HepG2 (cell line): Measurements from ENCODE around the gene KRTAP3-3. TPM values are rescaled to one million over a fixed set of nuclear protein-coding genes. Genes with fewer than 3 reads are reported as not detected.

Experiments used
- ARNT2 ChIP-seq: sonication (generic); formaldehyde crosslinking; IDR thresholded peaks from 2 replicates; pipeline ENCODE4 v1.8.0; 2022; ENCODE audit warnings: mild to moderate bottlenecking, low read depth, missing genetic modification reagents, moderate library complexity
- ELF3 ChIP-seq: IDR thresholded peaks from 2 replicates; pipeline ENCODE4 v1.6.1; 2016; ENCODE audit warnings: missing genetic modification reagents, missing compliant biosample characterization
- FIP1L1 ChIP-seq: fragments of 200-400 bp; formaldehyde crosslinking; IDR thresholded peaks from 2 replicates; pipeline ENCODE4 v1.6.1; 2018; ENCODE audit warnings: low read depth, mild to moderate bottlenecking, low read length, moderate library complexity, borderline replicate concordance; ENCODE audit not compliant: insufficient read depth
- FOXJ3 ChIP-seq: sonication (generic); formaldehyde crosslinking; IDR thresholded peaks from 2 replicates; pipeline ENCODE4 v1.4.0; 2020; ENCODE audit warnings: missing genetic modification reagents, mild to moderate bottlenecking, borderline replicate concordance
- MYPOP ChIP-seq: sonication (generic); formaldehyde crosslinking; IDR thresholded peaks from 2 replicates; pipeline ENCODE4 v1.8.1; 2023; ENCODE audit warnings: mild to moderate bottlenecking, moderate library complexity, missing genetic modification reagents
- NFIC ChIP-seq: IDR thresholded peaks from 2 replicates; pipeline ENCODE4 v1.6.1; 2012; ENCODE audit warnings: mild to moderate bottlenecking, low read length, inconsistent platforms
- NKX3-1 ChIP-seq: sonication (generic); formaldehyde crosslinking; IDR thresholded peaks from 2 replicates; pipeline ENCODE4 v1.5.0; 2020; ENCODE audit warnings: missing genetic modification reagents
- TCF12 ChIP-seq, 2 experiments: fragments of 450-650 bp in 1 of 2; sonication (generic) in 1 of 2; formaldehyde crosslinking in 1 of 2; IDR thresholded peaks; 2 replicates each; pipeline versions ENCODE4 v1.6.1 to v1.8.0; 2017 to 2022; ENCODE audit warnings: antibody characterized with exemption in 1 of 2, mild to moderate bottlenecking in 1 of 2, missing genetic modification reagents in 1 of 2, moderate library complexity in 1 of 2
- TEF ChIP-seq: sonication (generic); formaldehyde crosslinking; IDR thresholded peaks from 2 replicates; pipeline ENCODE4 v1.5.0; 2020; ENCODE audit warnings: missing genetic modification reagents
- TOPORS ChIP-seq: sonication (generic); formaldehyde crosslinking; IDR thresholded peaks from 2 replicates; pipeline ENCODE4 v1.8.0; 2023; ENCODE audit warnings: mild to moderate bottlenecking, missing genetic modification reagents
- U2AF1 ChIP-seq: fragments of 200-400 bp; formaldehyde crosslinking; optimal IDR thresholded peaks from 2 replicates; pipeline ENCODE3; 2017; ENCODE audit warnings: mild to moderate bottlenecking, low read depth, low read length
- ZNF235 ChIP-seq: sonication (generic); formaldehyde crosslinking; IDR thresholded peaks from 2 replicates; pipeline ENCODE4 v1.8.1; 2023; ENCODE audit warnings: mild to moderate bottlenecking, missing genetic modification reagents, borderline replicate concordance
- ZNF407 ChIP-seq: sonication (generic); formaldehyde crosslinking; IDR thresholded peaks from one replicate; pipeline ENCODE4 v1.5.1; 2020; ENCODE audit warnings: mild to moderate bottlenecking, missing genetic modification reagents; ENCODE audit errors: not compliant biosample characterization
- polyA plus RNA-seq, 8 experiments: library from polyadenylated mRNA; depleted of rRNA in 3 of 8; stranded (reverse) in 7 of 8; unstranded in 1 of 8; fragments of >200 nt; fragmentation: Illumina TruSeq in 4 of 8; extraction: Trizol in 4 of 8; gene quantifications; 2 replicates each; pipeline versions ENCODE4 v1.2.1 to v1.2.3, GENCODE V29; 2011 to 2016; ENCODE audit warnings: low read depth in 4 of 8, missing spikeins in 1 of 8, mixed read lengths in 1 of 8; ENCODE audit not compliant: insufficient read depth in 1 of 8
- total RNA-seq, 5 experiments: library from RNA; depleted of rRNA; stranded (reverse); fragments of >200 nt; fragmentation: Illumina TruSeq; extraction: Trizol; gene quantifications; 2 replicates each; pipeline ENCODE4 v1.2.3, GENCODE V29; 2016; ENCODE audit warnings: low read depth in 1 of 5

Gene KRTAP3-3
- total and polyA plus RNA-seq, 2 of the 13 experiments (the other 11 are each of a cell fraction or from before 2014, with no cell fraction given), result not detected

- TF ChIP-seq ZNF235 (CRISPR knock-in tag), result no peak
- TF ChIP-seq TCF12 (IDR thresholded peaks at IDR 0.05), result no peak
- TF ChIP-seq TCF12 (CRISPR knock-in tag; IDR thresholded peaks at IDR 0.05), result no peak
- TF ChIP-seq ARNT2 (CRISPR knock-in tag), result no peak
- peak; percentile 91 for TF ChIP-seq FOXJ3 (CRISPR knock-in tag)
- 0 out of 2 replicates have a peak, but pooled peaks have one; percentile 18 for TF ChIP-seq TEF (CRISPR knock-in tag)
- peak; percentile 93 for TF ChIP-seq NFIC
- no peak for TF ChIP-seq ZNF407 (CRISPR knock-in tag)
- TF ChIP-seq FIP1L1, result no peak
- TF ChIP-seq ELF3 (CRISPR knock-in tag), result peak; percentile 75
- no peak for TF ChIP-seq U2AF1
- TF ChIP-seq MYPOP (CRISPR knock-in tag), result no peak
- TF ChIP-seq TOPORS (CRISPR knock-in tag), result no peak
- peak; percentile 84 for TF ChIP-seq NKX3-1 (CRISPR knock-in tag)
Observed at GRCh38 chr17:41009301-41009760, 15.4 kb upstream of the KRTAP3-3 start (continued).
